Cerebellar cortex (tissue), 1 donor: ENCODE data around the gene SLC49A4.

Experiments
- DNase-seq: peaks from one replicate; pipeline ENCODE4 v3.0.0-alpha.2; 2015; ENCODE audit warnings: low spot score

SLC49A4 gene

GRCh38 chr3:122929188-122930062, 134.6 kb downstream of the SLC49A4 start:
- no peak for DNase-seq

- no peak for DNase-seq
Measured at GRCh38 chr3:122930063-122930997, 135.5 kb downstream of the SLC49A4 start.
